GM12891 (cell line): ENCODE measurements around the gene PRR7.

Experiments used
- POLR2A ChIP-seq: IDR thresholded peaks from 2 replicates; pipeline ENCODE4 v1.6.1; 2011; ENCODE audit warnings: low read depth, low read length, control low read depth
- POLR2AphosphoS5 ChIP-seq: IDR thresholded peaks from 2 replicates; pipeline ENCODE4 v1.6.1; 2011; ENCODE audit warnings: low read depth, low read length, control low read depth

GRCh38 chr5:177445052-177445916 is 1.3 kb upstream of the PRR7 start:
- peak; percentile 51; the same call in 1 of the 2 replicates for TF ChIP-seq POLR2A
- peak; percentile 48 for TF ChIP-seq POLR2AphosphoS5
